Mesangial cell (primary cell): ENCODE results near the gene GABARAP. TPM values are rescaled to one million over a fixed set of nuclear protein-coding genes. Genes with fewer than 3 reads are reported as not detected.

Experiments used
- total RNA-seq: library from RNA; depleted of rRNA; stranded (reverse); fragments of >200 nt; gene quantifications from 2 replicates; pipeline ENCODE4 v1.2.3, GENCODE V29; 2015

The GABARAP gene
- 262 and 715 TPM in 2 replicates for total RNA-seq

DNA sequence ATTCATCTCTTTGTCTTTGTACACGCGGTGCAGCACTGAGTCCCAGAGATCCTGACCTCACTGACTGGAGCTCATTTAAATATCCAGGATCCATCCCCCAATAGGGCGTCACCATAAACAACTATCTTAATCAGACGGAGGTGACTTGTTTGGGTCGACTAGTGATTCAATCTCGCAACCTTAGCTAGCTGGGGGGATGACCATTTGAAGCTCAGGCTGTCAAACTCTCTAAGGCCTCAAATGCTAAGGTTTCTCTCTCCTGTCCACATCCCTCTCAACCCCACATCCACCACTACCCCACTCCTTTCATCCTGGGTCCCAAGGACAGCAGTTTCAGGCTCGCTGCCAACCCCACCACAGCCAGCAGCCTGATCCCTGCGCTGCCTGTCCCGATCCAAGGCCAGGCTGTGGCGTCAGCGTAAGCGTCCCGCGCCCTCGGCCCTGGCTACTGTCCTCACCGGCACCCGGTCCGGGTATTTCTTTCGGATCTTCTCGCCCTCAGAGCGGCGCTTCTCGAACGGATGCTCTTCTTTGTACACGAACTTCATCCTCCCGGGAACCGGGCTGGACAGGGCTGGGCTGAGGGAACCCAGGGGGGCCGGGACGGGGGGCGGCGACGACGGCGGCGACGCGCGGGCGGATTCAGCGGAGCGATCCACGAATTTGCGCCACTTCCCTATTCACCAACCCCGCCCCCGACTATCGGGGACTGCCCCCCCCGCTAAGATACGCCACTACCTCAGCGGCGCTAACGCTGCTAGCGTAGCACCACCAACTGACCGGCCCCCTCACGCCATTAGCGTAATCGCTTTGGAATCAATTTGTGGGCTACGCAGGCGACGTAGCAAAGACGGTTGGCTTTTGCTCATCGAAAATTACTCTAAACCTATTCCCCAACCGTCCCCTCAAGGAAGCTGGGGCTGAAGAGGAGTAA lies at the start of gene GABARAP:
Gene GABARAP, minus strand, starts transcription at position 667 of the 934 bp plus-strand sequence. Its CDS starts 119 bp downstream, at position 548.

DNA sequence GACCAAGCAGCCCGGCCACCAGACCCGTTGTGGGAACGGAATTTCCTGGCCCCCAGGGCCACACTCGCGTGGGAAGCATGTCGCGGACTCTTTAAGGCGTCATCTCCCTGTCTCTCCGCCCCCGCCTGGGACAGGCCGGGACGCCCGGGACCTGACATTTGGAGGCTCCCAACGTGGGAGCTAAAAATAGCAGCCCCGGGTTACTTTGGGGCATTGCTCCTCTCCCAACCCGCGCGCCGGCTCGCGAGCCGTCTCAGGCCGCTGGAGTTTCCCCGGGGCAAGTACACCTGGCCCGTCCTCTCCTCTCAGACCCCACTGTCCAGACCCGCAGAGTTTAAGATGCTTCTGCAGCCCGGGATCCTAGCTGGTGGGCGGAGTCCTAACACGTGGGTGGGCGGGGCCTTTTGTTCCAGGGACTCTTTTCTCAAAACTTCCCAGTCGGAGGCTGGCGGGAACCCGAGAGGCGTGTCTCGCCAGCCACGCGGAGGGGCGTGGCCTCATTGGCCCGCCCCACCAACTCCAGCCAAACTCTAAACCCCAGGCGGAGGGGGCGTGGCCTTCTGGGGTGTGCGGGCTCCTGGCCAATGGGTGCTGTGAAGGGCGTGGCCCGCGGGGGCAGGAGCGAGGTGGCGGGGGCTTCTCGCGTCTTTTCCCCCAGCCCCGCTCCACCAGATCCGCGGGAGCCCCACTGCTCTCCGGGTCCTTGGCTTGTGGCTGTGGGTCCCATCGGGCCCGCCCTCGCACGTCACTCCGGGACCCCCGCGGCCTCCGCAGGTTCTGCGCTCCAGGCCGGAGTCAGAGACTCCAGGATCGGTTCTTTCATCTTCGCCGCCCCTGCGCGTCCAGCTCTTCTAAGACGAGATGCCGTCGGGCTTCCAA lies 39.1 kb upstream of the GABARAP start, which contains the start of gene SLC2A4:
Gene SLC2A4, plus strand, starts transcription at position 645 of the 879 bp plus-strand sequence. Its CDS starts 217 bp downstream, at position 862.

DNA sequence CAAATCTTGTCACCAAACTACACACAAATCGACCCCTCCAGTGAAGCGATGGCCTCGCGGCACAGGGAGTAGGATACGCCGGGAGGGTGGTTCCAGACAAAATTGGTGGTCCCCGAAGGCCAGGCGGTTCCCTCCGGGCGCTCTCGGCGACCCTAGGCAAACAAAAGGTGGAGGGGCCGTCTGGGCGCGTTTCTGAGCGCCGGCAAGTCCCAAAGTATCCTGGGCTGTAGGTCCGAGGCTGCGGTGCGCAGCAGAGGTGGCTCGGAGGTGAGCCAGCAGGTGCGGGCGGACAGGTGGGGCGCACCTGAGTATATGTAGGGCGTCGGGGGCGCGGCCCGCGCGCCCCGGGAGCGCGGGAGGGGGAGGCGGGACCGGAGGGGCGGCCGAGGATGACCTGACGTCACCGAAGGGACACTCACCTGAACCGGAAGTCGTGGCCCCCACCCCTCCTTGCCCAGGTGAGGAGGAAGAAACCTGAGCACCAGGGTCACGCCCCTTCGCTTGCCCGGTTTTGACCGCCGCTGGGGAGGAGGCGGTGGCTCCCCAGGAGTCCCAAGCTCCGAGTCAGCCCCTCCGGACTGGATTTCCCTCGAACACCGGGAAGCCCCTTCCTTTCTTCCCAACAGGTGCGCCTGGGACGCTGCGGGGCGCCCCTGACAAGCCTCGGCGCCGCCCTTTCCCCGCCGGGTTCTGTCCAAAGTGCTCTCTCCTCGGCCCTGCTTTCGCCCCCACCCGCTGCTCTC lies 20.1 kb upstream of the GABARAP start, which contains the start of gene CLDN7:
Gene CLDN7, minus strand, starts transcription at position 287 of the 743 bp plus-strand sequence. CDS start 435 bp downstream, outside the sequence.

DNA sequence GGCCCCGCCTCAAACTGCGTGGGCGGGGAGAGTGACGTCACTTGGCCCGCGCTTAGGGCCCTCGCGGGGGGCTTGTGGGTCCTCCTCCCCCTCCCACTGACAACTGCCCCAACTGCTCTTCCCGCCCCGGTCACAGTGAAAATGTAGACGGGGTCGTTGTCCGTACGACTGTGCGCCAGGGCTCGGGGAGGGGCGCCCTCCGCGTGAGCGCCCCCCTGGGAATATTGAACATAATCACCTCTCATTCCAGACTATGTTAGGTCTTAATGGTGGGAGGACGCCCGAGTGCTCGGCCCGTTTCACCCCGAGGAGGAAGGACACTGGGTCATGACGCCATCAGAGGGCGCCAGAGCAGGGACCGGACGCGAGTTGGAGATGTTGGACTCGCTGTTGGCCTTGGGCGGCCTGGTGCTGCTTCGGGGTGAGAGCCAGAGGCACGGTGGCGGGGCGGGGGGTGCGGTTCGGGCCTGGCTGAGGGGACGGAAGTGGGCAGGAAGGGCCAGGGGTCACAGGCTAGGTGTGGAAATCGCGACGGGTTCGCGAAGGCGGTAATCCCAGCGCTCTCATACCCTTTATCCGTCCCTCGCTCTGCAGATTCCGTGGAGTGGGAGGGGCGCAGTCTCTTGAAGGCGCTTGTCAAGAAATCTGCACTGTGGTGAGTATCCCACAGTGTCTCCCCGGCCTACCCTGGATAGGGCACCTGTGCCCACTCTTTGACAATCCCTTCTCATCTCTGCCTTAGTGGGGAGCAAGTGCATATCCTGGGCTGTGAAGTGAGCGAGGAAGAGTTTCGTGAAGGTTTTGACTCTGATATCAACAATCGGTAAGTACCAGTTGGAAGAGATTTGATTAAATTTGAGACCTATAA lies 10.2 kb upstream of the GABARAP start, which contains the start of gene ELP5:
Gene ELP5, plus strand, starts transcription at position 40 of the 868 bp plus-strand sequence. Its CDS starts 336 bp downstream, at position 376.

DNA sequence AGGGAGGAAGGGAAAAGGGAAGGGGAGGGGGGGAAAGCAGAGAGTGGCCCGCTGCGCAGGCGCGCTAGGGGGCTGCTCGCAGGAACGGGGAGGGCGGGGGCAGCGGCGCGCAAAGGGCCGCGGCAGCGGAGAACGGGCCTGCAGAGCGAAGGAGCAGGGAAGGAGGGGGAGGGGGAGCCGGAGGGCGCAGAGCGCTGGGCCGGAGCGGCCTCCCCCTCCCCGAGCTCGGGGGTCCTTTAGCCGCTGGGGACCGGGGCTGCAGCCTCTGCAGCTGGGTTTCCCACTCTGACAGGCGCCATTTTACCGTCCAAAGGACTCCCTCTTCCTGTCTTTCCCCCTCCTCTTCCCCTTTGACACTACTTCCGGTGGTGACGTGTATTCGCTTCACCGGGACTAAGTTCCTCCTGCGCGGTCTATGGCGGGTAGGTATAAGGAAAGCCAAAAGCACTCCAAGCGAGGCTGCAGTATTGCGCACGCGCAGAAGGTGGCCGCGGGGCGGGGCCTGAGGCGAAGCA lies 9.5 kb upstream of the GABARAP start, which contains the start of gene CTDNEP1:
Gene CTDNEP1, minus strand, starts transcription at position 74 of the 515 bp plus-strand sequence. CDS start 438 bp downstream, outside the sequence.

DNA sequence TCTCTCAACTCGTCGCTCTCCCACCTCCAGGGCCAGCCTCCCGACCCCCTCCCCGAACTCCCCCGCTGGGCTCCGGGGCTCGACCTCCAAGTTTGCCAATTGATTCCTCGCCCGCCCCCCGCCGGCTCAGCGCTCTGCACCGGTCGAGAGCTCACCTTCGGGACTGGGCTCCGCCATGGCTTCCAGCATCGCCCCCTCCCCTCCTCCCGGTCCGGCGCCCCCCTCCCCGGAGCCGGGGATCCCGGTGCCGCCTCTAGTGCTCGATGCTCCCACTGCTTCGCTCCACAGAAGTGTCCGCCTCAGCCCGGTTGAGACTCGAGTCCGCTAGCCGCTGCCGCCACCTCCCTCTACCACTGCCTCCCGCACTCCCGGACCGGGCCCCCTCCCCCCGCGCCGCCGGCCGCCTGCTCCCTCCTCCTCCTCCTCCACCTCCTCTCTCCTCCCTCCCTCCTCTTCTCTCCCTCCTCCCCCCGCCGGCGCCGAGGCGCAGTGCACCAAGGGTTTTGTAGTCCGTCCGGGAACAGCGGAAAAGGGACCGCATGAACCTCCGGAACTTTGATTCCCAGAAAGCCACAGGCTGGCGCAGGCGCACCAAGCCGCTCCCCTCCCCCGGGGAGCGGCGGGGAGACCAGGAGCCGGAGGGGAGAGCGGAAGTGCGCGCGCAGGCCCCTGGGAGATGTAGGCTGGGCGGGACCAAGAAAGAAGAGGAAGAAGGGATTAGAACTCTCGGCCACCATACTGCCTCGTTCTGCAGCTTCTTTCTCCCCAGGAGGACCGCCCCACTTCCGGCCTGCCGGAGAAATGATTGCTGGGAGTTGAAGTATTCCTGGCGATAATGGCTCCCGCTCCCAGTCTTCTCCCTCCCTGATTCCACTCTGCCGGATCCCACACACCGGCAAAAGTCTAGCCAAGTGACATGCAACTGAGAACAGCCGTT lies 2.9 kb downstream of the GABARAP start, which contains the start of gene PHF23:
Gene PHF23, minus strand, starts transcription at position 367 of the 937 bp plus-strand sequence. Its CDS starts 178 bp downstream, at position 189.

DNA sequence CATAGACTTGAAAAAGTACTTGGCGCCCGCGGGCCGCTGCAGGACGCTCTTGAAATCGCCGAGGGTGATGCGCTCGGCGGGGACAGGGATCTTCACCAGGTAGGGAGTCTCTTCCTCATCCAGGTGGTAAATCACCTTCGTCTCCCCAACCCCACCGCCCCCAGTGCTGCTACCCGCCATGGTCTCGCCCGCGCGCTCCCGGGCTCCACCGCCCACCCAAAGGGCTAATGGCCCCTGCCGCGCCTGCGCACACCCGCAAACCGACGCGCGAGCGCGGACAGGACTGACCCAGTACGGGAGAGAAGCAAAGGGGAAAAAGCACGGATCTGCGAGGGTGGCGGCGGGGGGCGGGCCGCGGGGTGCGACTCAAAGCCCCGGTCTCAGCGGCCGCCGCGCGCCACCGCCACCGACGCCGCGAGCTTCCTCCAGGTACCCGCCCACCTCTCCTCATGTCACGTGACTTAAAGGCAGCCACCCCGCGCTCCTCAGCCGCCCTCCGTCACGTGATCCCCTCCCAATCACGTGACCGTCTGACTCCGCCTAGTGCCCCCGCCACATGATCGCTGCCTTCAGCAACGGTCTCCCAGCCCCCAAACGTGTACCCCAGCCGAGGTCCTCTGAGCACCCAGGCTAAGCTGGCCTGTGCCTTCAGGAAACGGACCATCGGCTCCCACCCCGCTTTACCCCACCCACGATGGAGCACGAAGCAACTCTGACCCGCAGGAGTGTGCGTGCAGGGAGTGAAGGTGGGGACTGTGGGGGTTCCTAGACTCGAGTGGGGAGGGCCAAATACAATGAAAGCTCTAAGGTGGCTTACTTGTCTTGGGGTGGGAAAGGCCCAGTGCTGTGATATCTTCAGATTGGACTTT lies 7.9 kb downstream of the GABARAP start, which contains the start of gene DVL2:
Gene DVL2, minus strand, starts transcription at position 435 of the 869 bp plus-strand sequence. Its CDS starts 255 bp downstream, at position 180.

DNA sequence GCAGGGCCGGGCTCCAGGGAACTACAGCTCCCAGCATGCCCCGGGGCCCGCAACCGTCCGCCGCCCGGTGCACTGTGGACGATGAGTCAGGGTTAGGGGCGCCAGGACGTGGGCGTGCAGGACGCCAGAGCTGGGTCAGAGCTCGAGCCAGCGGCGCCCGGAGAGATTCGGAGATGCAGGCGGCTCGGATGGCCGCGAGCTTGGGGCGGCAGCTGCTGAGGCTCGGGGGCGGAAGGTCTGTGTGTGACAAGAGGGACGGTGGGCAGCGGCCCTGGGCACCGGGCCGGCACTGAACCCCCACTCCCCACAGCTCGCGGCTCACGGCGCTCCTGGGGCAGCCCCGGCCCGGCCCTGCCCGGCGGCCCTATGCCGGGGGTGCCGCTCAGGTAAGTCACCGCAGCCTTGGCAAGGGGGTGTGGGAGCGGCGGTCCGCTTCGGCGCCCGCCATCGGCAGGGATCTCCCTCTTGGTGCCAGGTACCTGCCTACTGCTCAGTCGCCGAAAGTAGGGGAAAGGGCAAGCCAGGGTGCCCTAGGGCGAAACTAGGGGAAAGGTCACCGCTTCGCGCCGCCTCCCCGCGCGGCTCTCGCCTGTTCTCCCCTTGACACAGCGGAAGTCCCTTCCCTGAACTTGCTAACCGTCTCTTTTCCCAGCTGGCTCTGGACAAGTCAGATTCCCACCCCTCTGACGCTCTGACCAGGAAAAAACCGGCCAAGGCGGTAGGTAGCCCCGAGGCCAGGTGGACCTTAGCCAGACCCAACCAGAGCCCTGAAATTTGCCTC lies 22.2 kb downstream of the GABARAP start, which contains the start of the genes ACADVL and DLG4:
Gene ACADVL, plus strand, starts transcription at position 127 of the 781 bp plus-strand sequence. Its CDS starts 47 bp downstream, at position 174.
Gene DLG4, minus strand, starts transcription at position 25 of the 781 bp plus-strand sequence.

Other genes starting within 250 kb of the GABARAP start
- under 0.01 TPM in 1 of 2 replicates, not detected in the other for gene ALOX12, start 246.4 kb downstream of the GABARAP start, total RNA-seq
- gene RNASEK, start 229.8 kb downstream of the GABARAP start, total RNA-seq: 271 and 327 TPM in 2 replicates
- gene BCL6B, start 219.4 kb downstream of the GABARAP start, total RNA-seq: under 0.01 and 0.13 TPM in 2 replicates
- 2.8 and 3.0 TPM in 2 replicates for gene SLC16A13, start 206.4 kb downstream of the GABARAP start, total RNA-seq
- 0.13 and 0.16 TPM in 2 replicates for gene SLC16A11, start 198.4 kb downstream of the GABARAP start, total RNA-seq
- gene CLEC10A, start 162.2 kb downstream of the GABARAP start, total RNA-seq: not detected in 2 replicates
- gene ASGR2, start 127.6 kb downstream of the GABARAP start, total RNA-seq: not detected in 2 replicates
- gene ASGR1, start 63.1 kb downstream of the GABARAP start, total RNA-seq: 0.63 and 1.6 TPM in 2 replicates
- gene DLG4, start 22.6 kb downstream of the GABARAP start, total RNA-seq: 6.7 and 13.9 TPM in 2 replicates
- gene ACADVL, start 22.5 kb downstream of the GABARAP start, total RNA-seq: 261 and 318 TPM in 2 replicates
- gene DVL2, start 7.9 kb downstream of the GABARAP start, total RNA-seq: 51.0 and 69.3 TPM in 2 replicates
- gene PHF23, start 3.0 kb downstream of the GABARAP start, total RNA-seq: 27.4 and 45.8 TPM in 2 replicates
- 78.1 and 103 TPM in 2 replicates for gene CTDNEP1, start 9.3 kb upstream of the GABARAP start, total RNA-seq
- 37.9 and 42.0 TPM in 2 replicates for gene ELP5, start 9.8 kb upstream of the GABARAP start, total RNA-seq
- gene CLDN7, start 20.0 kb upstream of the GABARAP start, total RNA-seq: 12.4 and 33.1 TPM in 2 replicates
- gene SLC2A4, start 39.3 kb upstream of the GABARAP start, total RNA-seq: under 0.01 and 0.76 TPM in 2 replicates
- 0.16 and 0.63 TPM in 2 replicates for gene YBX2, start 52.2 kb upstream of the GABARAP start, total RNA-seq
- 263 and 774 TPM in 2 replicates for gene EIF5A, start 65.2 kb upstream of the GABARAP start, total RNA-seq
- 42.2 and 68.3 TPM in 2 replicates for gene GPS2, start 72.9 kb upstream of the GABARAP start, total RNA-seq
- 13.1 and 14.7 TPM in 2 replicates for gene NEURL4, start 86.9 kb upstream of the GABARAP start, total RNA-seq
- gene ACAP1, start 94.1 kb upstream of the GABARAP start, total RNA-seq: 0.38 and 0.65 TPM in 2 replicates
- 13.5 and 19.6 TPM in 2 replicates for gene KCTD11, start 109.7 kb upstream of the GABARAP start, total RNA-seq
- gene TMEM95, start 112.7 kb upstream of the GABARAP start, total RNA-seq: not detected in 2 replicates
- gene TNK1, start 138.6 kb upstream of the GABARAP start, total RNA-seq: 2.6 and 4.6 TPM in 2 replicates
- 69.7 and 127 TPM in 2 replicates for gene PLSCR3, start 152.1 kb upstream of the GABARAP start, total RNA-seq
- gene TMEM256, start 161.6 kb upstream of the GABARAP start, total RNA-seq: 250 and 289 TPM in 2 replicates
- gene NLGN2, start 165.4 kb upstream of the GABARAP start, total RNA-seq: 9.3 and 24.3 TPM in 2 replicates
- not detected in 2 replicates for gene SPEM1, start 177.9 kb upstream of the GABARAP start, total RNA-seq
- not detected in 2 replicates for gene SPEM2, start 183.2 kb upstream of the GABARAP start, total RNA-seq
- not detected in 2 replicates for gene SPEM3, start 186.4 kb upstream of the GABARAP start, total RNA-seq
- 12.9 and 19.5 TPM in 2 replicates for gene TMEM102, start 193.0 kb upstream of the GABARAP start, total RNA-seq
- 0.49 and 2.2 TPM in 2 replicates for gene FGF11, start 197.1 kb upstream of the GABARAP start, total RNA-seq
- gene CHRNB1, start 202.6 kb upstream of the GABARAP start, total RNA-seq: 6.4 and 17.1 TPM in 2 replicates
- 17.9 and 31.6 TPM in 2 replicates for gene ZBTB4, start 237.2 kb upstream of the GABARAP start, total RNA-seq
- gene SLC35G6, start 239.0 kb upstream of the GABARAP start, total RNA-seq: not detected in 2 replicates
- 74.3 and 158 TPM in 2 replicates for gene POLR2A, start 241.9 kb upstream of the GABARAP start, total RNA-seq